Smooth muscle cell (in vitro differentiated cells): ENCODE data around the gene HDAC7. TPM values are rescaled to one million over a fixed set of nuclear protein-coding genes. Genes with fewer than 3 reads are reported as not detected.

ENCODE experiments used
- DNase-seq: peaks from one replicate; lab custom pipeline; 2025; ENCODE audit not compliant: unreplicated experiment; lab: John Stamatoyannopoulos, UW
- H2AFZ ChIP-seq: fragments of 200-600 bp; sonication (generic); 2 replicates; pipeline ENCODE4 v1.6.0; 2016; ENCODE audit warnings: antibody characterized with exemption, low read depth, mild to moderate bottlenecking
- H3F3A ChIP-seq: fragments of 200-600 bp; sonication (generic); 2 replicates; pipeline ENCODE4 v1.6.0; 2017; ENCODE audit warnings: antibody characterized with exemption, low read depth
- H3K27ac ChIP-seq: fragments of 200-600 bp; sonication (generic); 2 replicates; pipeline ENCODE4 v1.5.1; 2016; ENCODE audit warnings: low read depth, mild to moderate bottlenecking
- H3K27me3 ChIP-seq: fragments of 200-600 bp; sonication (generic); 2 replicates; pipeline ENCODE4 v1.6.1; 2016; ENCODE audit warnings: low read depth, mild to moderate bottlenecking
- H3K36me3 ChIP-seq: fragments of 200-600 bp; sonication (generic); 2 replicates; pipeline ENCODE4 v1.5.1; 2016; ENCODE audit warnings: low read depth
- H3K4me1 ChIP-seq: fragments of 200-600 bp; sonication (generic); 2 replicates; pipeline ENCODE4 v1.5.1; 2016; ENCODE audit warnings: low read depth
- H3K4me2 ChIP-seq: fragments of 200-600 bp; sonication (generic); 2 replicates; pipeline ENCODE4 v1.6.0; 2016; ENCODE audit warnings: mild to moderate bottlenecking
- H3K4me3 ChIP-seq: fragments of 200-600 bp; sonication (generic); 2 replicates; pipeline ENCODE4 v1.5.1; 2016; ENCODE audit warnings: mild to moderate bottlenecking
- H3K79me2 ChIP-seq: fragments of 200-600 bp; sonication (generic); 2 replicates; pipeline ENCODE4 v1.6.0; 2016; ENCODE audit warnings: low read depth, mild to moderate bottlenecking
- H3K9ac ChIP-seq: fragments of 200-600 bp; sonication (generic); 2 replicates; pipeline ENCODE4 v1.6.0; 2016; ENCODE audit warnings: low read depth
- H3K9me3 ChIP-seq: fragments of 200-600 bp; sonication (generic); replicated peaks from 2 replicates; pipeline ENCODE4 v1.5.1; 2016; ENCODE audit warnings: low read depth
- H4K20me1 ChIP-seq: fragments of 200-600 bp; sonication (generic); 2 replicates; pipeline ENCODE4 v1.6.0; 2016; ENCODE audit warnings: low read depth
- WGBS: methylation state at CpG from one replicate; pipeline ENCODE4 v1.1.7; 2016; ENCODE audit warnings: low lambda C conversion rate; 5-methylcytosine and 5-hydroxymethylcytosine counted together
- polyA plus RNA-seq: library from polyadenylated mRNA; unstranded; fragments of >200 nt; fragmentation: Nextera tagmentation; extraction: Ambion mirVana; gene quantifications from 2 replicates; pipeline ENCODE4 v1.2.1, GENCODE V29; 2016
- total RNA-seq: library from RNA; depleted of rRNA; stranded (reverse); fragments of >200 nt; gene quantifications from 2 replicates; pipeline ENCODE4 v1.2.3, GENCODE V29; 2014
- TF ChIP-seq, protein P1 (sequence below): fragments of 200-600 bp; sonication (generic); IDR thresholded peaks from 2 replicates; pipeline ENCODE4 v1.5.1; 2017; ENCODE audit warnings: borderline replicate concordance, mild to moderate bottlenecking, antibody characterized with exemption; ENCODE audit not compliant: insufficient read depth, poor library complexity, severe bottlenecking

The HDAC7 gene
- total and polyA plus RNA-seq, 2 experiments from 2014 or later, result 24.1 to 32.4 TPM

DNA sequence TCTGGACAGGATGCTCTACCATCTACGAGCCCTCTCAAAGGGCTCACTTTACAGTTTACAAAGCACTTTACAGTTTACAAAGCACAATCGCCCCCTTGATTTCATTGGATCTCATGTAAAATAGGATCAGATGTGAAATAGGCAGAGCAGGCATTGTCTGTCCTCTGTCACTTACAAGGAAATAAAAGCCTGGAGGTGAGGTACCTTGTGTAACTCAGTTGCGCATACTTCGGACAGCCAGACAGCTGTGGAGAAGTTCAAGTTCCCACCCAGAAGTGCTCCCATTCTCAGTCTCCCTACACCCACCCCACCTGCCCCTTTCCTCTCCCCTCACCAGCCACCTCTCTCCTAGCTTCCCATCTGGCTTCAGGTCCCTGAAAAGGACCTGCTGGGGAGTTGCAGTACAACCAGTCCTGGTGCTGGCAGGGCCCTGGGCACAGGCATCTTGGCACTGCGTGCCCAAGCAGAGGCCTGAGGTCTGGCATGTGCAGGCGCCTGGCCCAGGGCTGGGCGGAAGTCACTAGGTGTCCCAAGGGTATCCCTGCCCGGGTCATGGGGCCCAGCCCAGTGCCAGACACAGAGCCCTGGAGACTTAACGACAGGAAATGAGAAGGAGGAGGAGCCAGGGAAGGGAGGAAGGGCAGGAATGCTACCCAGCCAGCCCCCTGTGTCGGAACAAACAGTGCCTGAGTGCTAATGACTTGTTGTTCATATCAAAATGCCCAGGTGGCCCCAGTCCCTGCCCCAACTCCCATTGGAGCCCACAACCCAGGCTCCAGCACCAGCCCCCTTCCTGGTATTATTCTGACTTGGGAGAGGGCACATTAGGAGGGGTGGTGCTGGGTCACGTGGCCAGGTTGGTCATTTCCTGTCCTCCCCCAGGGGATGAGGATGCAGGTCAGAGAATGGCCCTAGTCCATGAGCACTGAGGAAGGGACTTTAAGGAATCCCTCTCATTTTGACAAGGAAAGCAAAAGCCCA lies 66.4 kb downstream of the HDAC7 start:
- no peak for DNase-seq

DNA sequence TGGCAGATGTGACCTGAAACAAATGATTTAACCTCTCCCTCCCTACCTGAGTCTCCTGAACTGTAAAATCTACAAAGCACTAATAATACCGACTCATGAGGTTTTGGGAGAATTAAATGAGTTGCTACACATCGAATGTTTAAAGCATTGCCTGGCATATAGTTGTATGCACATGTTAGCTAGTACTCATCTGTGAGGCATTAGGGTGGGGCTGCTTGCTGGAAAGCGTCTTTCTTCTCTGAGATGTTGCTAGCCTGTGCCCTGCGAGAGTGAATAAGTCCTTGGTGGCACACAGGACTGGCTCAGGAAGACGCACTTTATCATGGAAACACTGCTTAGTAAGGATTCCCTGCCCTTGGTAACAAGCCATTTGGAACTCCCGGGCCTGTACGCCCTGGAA lies 67.2 kb downstream of the HDAC7 start:
- Histone ChIP-seq H3K36me3 (no peaks in the 10 kb centered on the region), H3K27me3 (no peaks in the 10 kb centered on the region), H3K4me3 (no peak overlapping the region), H3K4me1 (peaks cover 15% of the 10 kb centered on the region), H3K79me2 (no peaks in the 10 kb centered on the region), H2AFZ (no peak overlapping the region), H3K9ac (no peak overlapping the region), H3F3A (no peaks in the 10 kb centered on the region), H3K9me3 (no peaks in the 10 kb centered on the region), H4K20me1 (no peaks in the 10 kb centered on the region), H3K4me2 (no peak overlapping the region), H3K27ac (peak overlapping the region; percentile 53)
- TF ChIP-seq, protein P1, sequence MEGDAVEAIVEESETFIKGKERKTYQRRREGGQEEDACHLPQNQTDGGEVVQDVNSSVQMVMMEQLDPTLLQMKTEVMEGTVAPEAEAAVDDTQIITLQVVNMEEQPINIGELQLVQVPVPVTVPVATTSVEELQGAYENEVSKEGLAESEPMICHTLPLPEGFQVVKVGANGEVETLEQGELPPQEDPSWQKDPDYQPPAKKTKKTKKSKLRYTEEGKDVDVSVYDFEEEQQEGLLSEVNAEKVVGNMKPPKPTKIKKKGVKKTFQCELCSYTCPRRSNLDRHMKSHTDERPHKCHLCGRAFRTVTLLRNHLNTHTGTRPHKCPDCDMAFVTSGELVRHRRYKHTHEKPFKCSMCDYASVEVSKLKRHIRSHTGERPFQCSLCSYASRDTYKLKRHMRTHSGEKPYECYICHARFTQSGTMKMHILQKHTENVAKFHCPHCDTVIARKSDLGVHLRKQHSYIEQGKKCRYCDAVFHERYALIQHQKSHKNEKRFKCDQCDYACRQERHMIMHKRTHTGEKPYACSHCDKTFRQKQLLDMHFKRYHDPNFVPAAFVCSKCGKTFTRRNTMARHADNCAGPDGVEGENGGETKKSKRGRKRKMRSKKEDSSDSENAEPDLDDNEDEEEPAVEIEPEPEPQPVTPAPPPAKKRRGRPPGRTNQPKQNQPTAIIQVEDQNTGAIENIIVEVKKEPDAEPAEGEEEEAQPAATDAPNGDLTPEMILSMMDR, result no peak
- 87% methylated on average over 7 of the region's 7 CpGs for WGBS
- DNase-seq, result no peak

More for the DNA sequence above, 66.4 kb downstream of the HDAC7 start:
- no peak overlapping the region for H2AFZ ChIP-seq
- no peak overlapping the region for H3K4me3 ChIP-seq
- H3K9ac ChIP-seq, result no peak overlapping the region
- H3K79me2 ChIP-seq, result no peaks in the 10 kb centered on the region
- no peaks in the 10 kb centered on the region for H3K36me3 ChIP-seq
- H3F3A ChIP-seq, result no peaks in the 10 kb centered on the region
- TF ChIP-seq, protein P1, result no peak
- H3K4me2 ChIP-seq, result peak overlapping the region; percentile 18
- peaks cover 23% of the 10 kb centered on the region for H3K4me1 ChIP-seq
- 57% methylated on average over 11 of the region's 11 CpGs for WGBS
- no peaks in the 10 kb centered on the region for H4K20me1 ChIP-seq
- H3K27me3 ChIP-seq, result no peaks in the 10 kb centered on the region
- H3K9me3 ChIP-seq, result no peaks in the 10 kb centered on the region
- peak overlapping the region; percentile 53 for H3K27ac ChIP-seq

DNA sequence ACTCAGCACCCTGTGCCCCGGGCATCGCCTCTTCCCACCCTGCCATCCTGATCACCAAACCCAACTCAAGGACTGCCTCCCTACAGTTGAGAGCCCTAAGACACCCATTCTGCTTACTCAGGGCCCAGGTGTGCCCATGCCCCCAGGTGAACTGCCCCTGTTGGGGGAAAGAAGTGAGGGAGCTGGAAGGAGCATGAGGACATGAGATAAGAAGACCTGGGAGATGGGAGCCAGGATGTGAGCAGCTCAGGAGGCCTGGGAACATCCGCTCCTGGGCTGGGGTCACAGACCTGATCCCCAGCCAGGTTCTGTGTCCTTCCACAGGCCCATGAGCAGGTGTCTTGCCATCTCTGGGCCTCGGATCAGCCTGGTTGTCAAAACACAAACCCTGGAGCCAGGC lies 67.6 kb downstream of the HDAC7 start:
- H3K79me2 ChIP-seq, result no peaks in the 10 kb centered on the region
- H3K4me3 ChIP-seq, result no peak overlapping the region
- H3K9ac ChIP-seq, result no peak overlapping the region
- 98% methylated on average over 4 of the region's 4 CpGs for WGBS
- H3K4me1 ChIP-seq, result peaks cover 11% of the 10 kb centered on the region
- DNase-seq, result no peak
- H4K20me1 ChIP-seq, result no peaks in the 10 kb centered on the region
- H3K36me3 ChIP-seq, result no peaks in the 10 kb centered on the region
- H3K27ac ChIP-seq, result no peak overlapping the region
- no peaks in the 10 kb centered on the region for H3F3A ChIP-seq
- H3K9me3 ChIP-seq, result no peaks in the 10 kb centered on the region
- no peak overlapping the region for H2AFZ ChIP-seq
- H3K4me2 ChIP-seq, result no peak overlapping the region
- TF ChIP-seq, protein P1, result no peak
- H3K27me3 ChIP-seq, result no peaks in the 10 kb centered on the region
